Keratinocyte (primary cell): ENCODE data around the gene CLDN9. TPM values are rescaled to one million over a fixed set of nuclear protein-coding genes. Genes with fewer than 3 reads are reported as not detected.

Experiments used
- DNase-seq: peaks from one replicate; pipeline ENCODE4 v3.0.0-alpha.2; 2011; ENCODE audit warnings: low read depth, missing footprints, low spot score
- FAIRE-seq: peaks from 2 replicates; lab custom pipeline; 2011; peaks lifted over from hg19 to GRCh38; lab: Jason Lieb, UNC
- H2AFZ ChIP-seq: 2 replicates; pipeline ENCODE4 v1.6.0; 2012; ENCODE audit warnings: low read length, control low read depth, inconsistent platforms; ENCODE audit not compliant: control insufficient read depth
- H3K27ac ChIP-seq: 2 replicates; pipeline ENCODE4 v1.5.1; 2011; ENCODE audit warnings: low read length; ENCODE audit not compliant: control insufficient read depth, insufficient read depth
- H3K27me3 ChIP-seq: 3 replicates; pipeline ENCODE4 v1.6.0; 2011; ENCODE audit warnings: low read length; ENCODE audit not compliant: control insufficient read depth, insufficient read depth; ENCODE audit errors: extremely low read depth
- H3K36me3 ChIP-seq, 2 experiments: 2 replicates in 1 of 2; 3 replicates in 1 of 2; pipeline ENCODE4 v1.5.1; 2011; ENCODE audit warnings: low read length in 2 of 2, mild to moderate bottlenecking in 1 of 2; ENCODE audit not compliant: control insufficient read depth in 2 of 2, insufficient read depth in 2 of 2; ENCODE audit errors: extremely low read depth in 1 of 2
- H3K4me1 ChIP-seq: 3 replicates; pipeline ENCODE4 v1.5.1; 2011; ENCODE audit warnings: low read length; ENCODE audit not compliant: control insufficient read depth, insufficient read depth; ENCODE audit errors: extremely low read depth
- H3K4me2 ChIP-seq: 3 replicates; pipeline ENCODE4 v1.6.0; 2011; ENCODE audit warnings: low read depth, low read length; ENCODE audit not compliant: control insufficient read depth, insufficient read depth; ENCODE audit errors: extremely low read depth
- H3K4me3 ChIP-seq, 3 experiments: fragments of 200-600 bp in 1 of 3; sonication (generic) in 1 of 3; 2 replicates in 2 of 3; 3 replicates in 1 of 3; pipeline ENCODE4 v1.5.1; 2011 to 2016; ENCODE audit warnings: low read length in 3 of 3, mild to moderate bottlenecking in 3 of 3, control low read depth in 2 of 3, inconsistent platforms in 1 of 3, low read depth in 1 of 3, mixed read lengths in 1 of 3, mixed run types in 1 of 3, moderate library complexity in 1 of 3; ENCODE audit not compliant: control insufficient read depth in 2 of 3, insufficient read depth in 2 of 3; ENCODE audit errors: extremely low read depth in 1 of 3
- H3K79me2 ChIP-seq: 2 replicates; pipeline ENCODE4 v1.6.0; 2012; ENCODE audit warnings: low read length; ENCODE audit not compliant: control insufficient read depth, insufficient read depth
- H3K9ac ChIP-seq: 3 replicates; pipeline ENCODE4 v1.6.0; 2011; ENCODE audit warnings: low read length; ENCODE audit not compliant: control insufficient read depth, insufficient read depth; ENCODE audit errors: extremely low read depth
- H3K9me1 ChIP-seq: 3 replicates; pipeline ENCODE4 v1.6.0; 2011; ENCODE audit warnings: low read length; ENCODE audit not compliant: control insufficient read depth, insufficient read depth; ENCODE audit errors: extremely low read depth
- H3K9me3 ChIP-seq: 2 replicates; pipeline ENCODE4 v1.5.1; 2012; ENCODE audit warnings: low read depth, low read length; ENCODE audit not compliant: control insufficient read depth
- H4K20me1 ChIP-seq: 3 replicates; pipeline ENCODE4 v1.6.0; 2011; ENCODE audit warnings: low read length; ENCODE audit not compliant: control insufficient read depth, insufficient read depth; ENCODE audit errors: extremely low read depth
- CTCF ChIP-seq, 3 experiments: IDR thresholded peaks in 1 of 3; conservative IDR thresholded peaks in 1 of 3; optimal IDR thresholded peaks in 1 of 3; 2 replicates in 2 of 3; 3 replicates in 1 of 3; pipeline versions ENCODE3 to v1.5.1; 2011; ENCODE audit warnings: low read length in 3 of 3, mild to moderate bottlenecking in 3 of 3, moderate library complexity in 2 of 3, control low read depth in 1 of 3, inconsistent platforms in 1 of 3; ENCODE audit not compliant: insufficient read depth in 2 of 3; ENCODE audit errors: extremely low read depth in 1 of 3
- EZH2 ChIP-seq: IDR thresholded peaks from one replicate; pipeline ENCODE4 v1.6.1; 2012; ENCODE audit warnings: inconsistent platforms, mild to moderate bottlenecking, low read length, moderate library complexity
- dilution Hi-C: fragments of 300-500 bp; cut with MboI; formaldehyde crosslinking; loops from one replicate; pipeline ENCODE4 v1.7.0; 2020; ENCODE audit warnings: low sequenced_read_pairs; ENCODE audit not compliant: extremely low pct_ligation_motif_present
- polyA plus RNA-seq, 5 experiments: library from polyadenylated mRNA; depleted of rRNA in 3 of 5; stranded (reverse) in 3 of 5; stranded (forward) in 1 of 5; unstranded in 1 of 5; fragments of >200 nt; gene quantifications; 1 replicate in 1 of 5; 2 replicates in 3 of 5; 3 replicates in 1 of 5; pipeline versions ENCODE4 v1.2.1 to v1.2.3, GENCODE V29; 2011 to 2012; ENCODE audit warnings: missing spikeins in 2 of 5, low read depth in 1 of 5, low replicate concordance in 1 of 5

The CLDN9 gene
- polyA plus RNA-seq, 1 donor (not counting 4 experiments of a cell fraction or from before 2014, with no cell fraction given), result not detected

- Histone ChIP-seq H3K27ac (peak overlapping the region; percentile 45), H3K36me3 (peaks cover 0 to 15% of the 10 kb centered on the region in 2 experiments), H3K79me2 (peaks cover 11% of the 10 kb centered on the region), H3K27me3 (no peaks in the 10 kb centered on the region), H3K9me3 (no peaks in the 10 kb centered on the region), H4K20me1 (peaks cover 9% of the 10 kb centered on the region), H3K4me2 (peak overlapping the region; percentile 85), H3K9ac (peak overlapping the region; percentile 70), H3K4me1 (peaks cover 18% of the 10 kb centered on the region), H3K9me1 (peaks cover 2% of the 10 kb centered on the region), H2AFZ (peak overlapping the region; percentile 33), H3K4me3 (peak overlapping the region; percentile 70 to 78 (median 72))
- DNase-seq (no peak), FAIRE-seq (no peak)
- TF ChIP-seq EZH2, result no peak
- TF ChIP-seq CTCF (optimal IDR thresholded peaks at IDR 0.05 in 1 of 3, IDR thresholded peaks at IDR 0.05 in 1 of 3, conservative IDR thresholded peaks at IDR 0.05 in 1 of 3; ENCODE audit: extremely low read depth in 1 of 3, insufficient read depth in 2 of 3, low read length in 3 of 3), result peak; percentile 39 to 80 (median 59)
- dilution Hi-C loops, result no loop called here
Observed at GRCh38 chr16:2969545-2970521, 42.9 kb upstream of the CLDN9 start.

- no peak for FAIRE-seq
- H3K9me3 ChIP-seq, result no peaks in the 10 kb centered on the region
- H3K4me2 ChIP-seq, result peak overlapping the region; percentile 85
- TF ChIP-seq CTCF (optimal IDR thresholded peaks at IDR 0.05 in 1 of 3, IDR thresholded peaks at IDR 0.05 in 1 of 3, conservative IDR thresholded peaks at IDR 0.05 in 1 of 3; ENCODE audit: extremely low read depth in 1 of 3, insufficient read depth in 2 of 3, low read length in 3 of 3), result no peak
- TF ChIP-seq EZH2, result no peak
- peak overlapping the region; percentile 45 for H3K27ac ChIP-seq
- H3K27me3 ChIP-seq, result no peaks in the 10 kb centered on the region
- H3K4me1 ChIP-seq, result peaks cover 18% of the 10 kb centered on the region
- H3K4me3 ChIP-seq, result peak overlapping the region; percentile 70 to 78 (median 72)
- dilution Hi-C loops, result no loop called here
- H3K79me2 ChIP-seq, result peaks cover 11% of the 10 kb centered on the region
- peak overlapping the region; percentile 70 for H3K9ac ChIP-seq
- peaks cover 9% of the 10 kb centered on the region for H4K20me1 ChIP-seq
- H3K9me1 ChIP-seq, result peaks cover 2% of the 10 kb centered on the region
- no peak overlapping the region for H2AFZ ChIP-seq
- peaks cover 1 to 17% of the 10 kb centered on the region in 2 experiments for H3K36me3 ChIP-seq
- no peak for DNase-seq
Observed at GRCh38 chr16:2970563-2970962, 42.2 kb upstream of the CLDN9 start.
